BE2C (cell line): Measurements from ENCODE around the gene PSMC3.

Source experiments
- DNase-seq: peaks from one replicate; pipeline ENCODE4 v3.0.0-alpha.2; 2020
- H3K27me3 ChIP-seq: fragments of 250-450 bp; sonication (Bioruptor Pico); 2 replicates; pipeline ENCODE4 v1.5.1; 2020; ENCODE audit warnings: mild to moderate bottlenecking
- H3K36me3 ChIP-seq: fragments of 250-450 bp; sonication (Bioruptor Pico); 2 replicates; pipeline ENCODE4 v1.5.1; 2020; ENCODE audit warnings: mild to moderate bottlenecking
- H3K4me1 ChIP-seq: fragments of 250-450 bp; sonication (Bioruptor Pico); 2 replicates; pipeline ENCODE4 v1.5.1; 2020
- H3K4me3 ChIP-seq: 2 replicates; pipeline ENCODE4 v1.5.1; 2011; ENCODE audit warnings: low read depth, low read length
- H3K9me3 ChIP-seq: fragments of 250-450 bp; sonication (Bioruptor Pico); 2 replicates; pipeline ENCODE4 v1.5.1; 2020
- TF ChIP-seq, protein P1 (sequence below): IDR thresholded peaks from 2 replicates; pipeline ENCODE4 v1.5.1; 2012; ENCODE audit warnings: mild to moderate bottlenecking, low read depth, low read length

PSMC3 gene

DNA sequence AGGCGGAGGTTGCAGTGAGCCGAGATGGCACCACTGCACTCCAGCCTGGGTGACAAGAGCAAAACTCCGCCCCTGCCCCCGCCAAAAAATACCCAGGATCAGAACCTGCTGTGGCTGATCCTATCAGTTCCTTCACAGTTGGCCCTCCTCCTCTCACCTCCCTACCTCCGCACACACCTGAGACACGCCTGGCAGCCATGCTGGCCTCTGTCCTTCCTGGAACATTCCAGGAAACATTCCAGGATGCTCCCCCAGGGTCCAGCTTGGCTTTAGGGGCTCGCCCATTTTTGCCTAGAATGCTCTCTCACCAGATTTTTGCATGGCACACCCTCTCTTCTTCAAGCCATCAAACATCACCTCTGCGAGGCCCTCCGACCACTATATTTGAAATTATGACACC, 20.6 kb upstream of the PSMC3 start:
- TF ChIP-seq, protein P1, sequence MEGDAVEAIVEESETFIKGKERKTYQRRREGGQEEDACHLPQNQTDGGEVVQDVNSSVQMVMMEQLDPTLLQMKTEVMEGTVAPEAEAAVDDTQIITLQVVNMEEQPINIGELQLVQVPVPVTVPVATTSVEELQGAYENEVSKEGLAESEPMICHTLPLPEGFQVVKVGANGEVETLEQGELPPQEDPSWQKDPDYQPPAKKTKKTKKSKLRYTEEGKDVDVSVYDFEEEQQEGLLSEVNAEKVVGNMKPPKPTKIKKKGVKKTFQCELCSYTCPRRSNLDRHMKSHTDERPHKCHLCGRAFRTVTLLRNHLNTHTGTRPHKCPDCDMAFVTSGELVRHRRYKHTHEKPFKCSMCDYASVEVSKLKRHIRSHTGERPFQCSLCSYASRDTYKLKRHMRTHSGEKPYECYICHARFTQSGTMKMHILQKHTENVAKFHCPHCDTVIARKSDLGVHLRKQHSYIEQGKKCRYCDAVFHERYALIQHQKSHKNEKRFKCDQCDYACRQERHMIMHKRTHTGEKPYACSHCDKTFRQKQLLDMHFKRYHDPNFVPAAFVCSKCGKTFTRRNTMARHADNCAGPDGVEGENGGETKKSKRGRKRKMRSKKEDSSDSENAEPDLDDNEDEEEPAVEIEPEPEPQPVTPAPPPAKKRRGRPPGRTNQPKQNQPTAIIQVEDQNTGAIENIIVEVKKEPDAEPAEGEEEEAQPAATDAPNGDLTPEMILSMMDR = no peak
- DNase-seq = no peak
- H3K36me3 ChIP-seq = no peaks in the 10 kb centered on the region

DNA sequence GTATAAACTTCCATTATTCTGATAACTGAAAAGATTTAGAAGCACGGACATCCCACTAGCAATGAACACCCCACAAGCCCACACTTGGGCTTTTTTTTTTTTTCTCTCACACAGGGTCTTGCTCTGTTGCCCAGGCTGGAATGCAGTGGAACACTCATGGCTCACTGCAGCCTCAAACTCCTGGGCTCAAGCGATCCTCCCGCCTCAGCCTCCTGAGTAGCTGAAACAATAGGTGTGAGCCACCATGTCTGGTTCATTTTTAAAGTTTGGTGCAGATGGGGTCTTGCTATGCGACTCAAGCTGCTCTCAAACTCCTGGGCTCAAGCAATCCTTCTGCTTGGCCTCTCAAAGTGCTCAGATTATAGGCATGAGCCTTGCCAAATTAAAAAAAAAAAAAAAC, 19.6 kb upstream of the PSMC3 start:
- DNase-seq = no peak
- Histone ChIP-seq H3K36me3 (no peaks in the 10 kb centered on the region), H3K4me3 (no peak overlapping the region), H3K27me3 (no peaks in the 10 kb centered on the region), H3K4me1 (no peaks in the 10 kb centered on the region), H3K9me3 (no peaks in the 10 kb centered on the region)
- TF ChIP-seq, protein P1 = no peak

More for the DNA sequence above, 20.6 kb upstream of the PSMC3 start:
- H3K9me3 ChIP-seq = no peaks in the 10 kb centered on the region
- H3K4me3 ChIP-seq = no peak overlapping the region
- no peaks in the 10 kb centered on the region for H3K27me3 ChIP-seq
- H3K4me1 ChIP-seq = no peaks in the 10 kb centered on the region

- Histone ChIP-seq H3K27me3 (no peaks in the 10 kb centered on the region), H3K9me3 (no peaks in the 10 kb centered on the region)
Measured at GRCh38 chr11:47443817-47444216, 17.6 kb upstream of the PSMC3 start.

DNA sequence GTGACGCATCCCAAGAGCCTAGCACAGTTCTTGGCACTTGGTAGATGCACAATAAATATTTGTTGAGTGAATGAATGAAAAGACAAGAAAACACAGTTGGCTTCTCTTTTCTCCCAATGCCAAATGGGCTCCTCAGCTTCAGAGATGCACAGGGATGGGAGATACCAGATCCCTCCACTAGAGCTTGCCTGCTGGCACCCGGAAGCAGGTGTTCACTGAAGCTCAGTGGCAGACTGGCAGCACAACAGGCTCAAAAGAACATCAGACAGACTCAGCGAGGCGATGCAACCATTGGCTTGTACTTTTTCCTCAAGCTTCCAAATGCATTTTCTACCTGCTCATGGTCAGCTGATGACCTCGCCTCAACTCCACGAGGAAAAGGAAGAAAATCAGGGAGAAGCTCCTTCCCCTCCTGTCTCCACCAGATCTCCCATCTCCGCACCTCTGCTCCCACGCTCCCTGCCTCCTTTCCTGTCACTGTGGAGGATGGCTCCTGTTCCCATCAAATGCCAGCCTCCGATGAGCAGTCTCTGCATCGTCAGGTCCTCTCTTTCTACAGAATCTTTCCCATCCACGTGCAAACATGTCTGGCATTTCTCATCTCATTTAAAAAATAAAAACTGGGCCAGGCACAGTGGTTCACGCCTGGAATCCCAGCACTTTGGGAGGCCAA, 16.9 kb upstream of the PSMC3 start:
- H3K9me3 ChIP-seq = no peaks in the 10 kb centered on the region
- no peaks in the 10 kb centered on the region for H3K36me3 ChIP-seq
- TF ChIP-seq, protein P1 = 0 out of 2 replicates have a peak, but pooled peaks have one; percentile 12
- no peaks in the 10 kb centered on the region for H3K27me3 ChIP-seq
- no peaks in the 10 kb centered on the region for H3K4me1 ChIP-seq
- H3K4me3 ChIP-seq = no peak overlapping the region
- peak; percentile 34 for DNase-seq

More at GRCh38 chr11:47443817-47444216, 17.6 kb upstream of the PSMC3 start:
- no peak for DNase-seq
- no peaks in the 10 kb centered on the region for H3K36me3 ChIP-seq
- TF ChIP-seq, protein P1 = no peak
- H3K4me1 ChIP-seq = no peaks in the 10 kb centered on the region
- no peak overlapping the region for H3K4me3 ChIP-seq

- no peaks in the 10 kb centered on the region for H3K4me1 ChIP-seq
- no peak overlapping the region for H3K4me3 ChIP-seq
- no peaks in the 10 kb centered on the region for H3K27me3 ChIP-seq
- TF ChIP-seq, protein P1 = no peak
- no peaks in the 10 kb centered on the region for H3K36me3 ChIP-seq
- no peaks in the 10 kb centered on the region for H3K9me3 ChIP-seq
- DNase-seq = no peak
Measured at GRCh38 chr11:47442514-47442913, 16.3 kb upstream of the PSMC3 start.

GRCh38 chr11:47441421-47441820, 15.2 kb upstream of the PSMC3 start:
- TF ChIP-seq, protein P1 = no peak
- Histone ChIP-seq H3K27me3 (no peaks in the 10 kb centered on the region), H3K4me3 (no peak overlapping the region), H3K9me3 (no peaks in the 10 kb centered on the region), H3K4me1 (no peaks in the 10 kb centered on the region), H3K36me3 (no peaks in the 10 kb centered on the region)
- DNase-seq = no peak
